Cardiac muscle cell (in vitro differentiated cells and primary cell): ENCODE results near the gene ILDR1. TPM values are rescaled to one million over a fixed set of nuclear protein-coding genes. Genes with fewer than 3 reads are reported as not detected.

Source experiments
- DNase-seq, 2 donors: peaks; one replicate each; pipeline versions ENCODE4 v3.0.0 to v3.0.0-alpha.2; 2010 to 2017; ENCODE audit warnings: low read depth in 1 of 2, low spot score in 1 of 2
- H3K27ac ChIP-seq: fragments of 200-600 bp; sonication (generic); 2 replicates; pipeline ENCODE4 v1.5.1; 2016
- H3K27me3 ChIP-seq: fragments of 200-600 bp; sonication (generic); 2 replicates; pipeline ENCODE4 v1.6.0; 2016; ENCODE audit warnings: control low read depth
- H3K36me3 ChIP-seq: fragments of 200-600 bp; sonication (generic); 2 replicates; pipeline ENCODE4 v1.5.1; 2016; ENCODE audit warnings: control low read depth
- H3K4me1 ChIP-seq: fragments of 200-600 bp; sonication (generic); 2 replicates; pipeline ENCODE4 v1.8.1; 2017; ENCODE audit warnings: low read depth, mild to moderate bottlenecking, mixed run types
- H3K4me3 ChIP-seq: fragments of 200-600 bp; sonication (generic); 2 replicates; pipeline ENCODE4 v1.5.1; 2016; ENCODE audit warnings: mild to moderate bottlenecking
- H3K9me3 ChIP-seq: fragments of 200-600 bp; sonication (generic); 2 replicates; pipeline ENCODE4 v1.5.1; 2017; ENCODE audit warnings: low read depth, mild to moderate bottlenecking, control low read depth
- polyA plus RNA-seq: library from polyadenylated mRNA; unstranded; fragments of >200 nt; fragmentation: Nextera tagmentation; extraction: Ambion mirVana; gene quantifications from 2 replicates; pipeline ENCODE4 v1.2.1, GENCODE V29; 2016
- total RNA-seq: library from RNA; depleted of rRNA; stranded (reverse); fragments of >200 nt; gene quantifications from 2 replicates; pipeline ENCODE4 v1.2.3, GENCODE V29; 2016
- TF ChIP-seq, protein P1 (sequence below): IDR thresholded peaks from 2 replicates; pipeline ENCODE4 v1.5.1; 2012; ENCODE audit warnings: low read depth, mild to moderate bottlenecking, low read length

The ILDR1 gene
- total and polyA plus RNA-seq, 2 experiments from 2014 or later, result 0.30 TPM; not detected in 1

DNA sequence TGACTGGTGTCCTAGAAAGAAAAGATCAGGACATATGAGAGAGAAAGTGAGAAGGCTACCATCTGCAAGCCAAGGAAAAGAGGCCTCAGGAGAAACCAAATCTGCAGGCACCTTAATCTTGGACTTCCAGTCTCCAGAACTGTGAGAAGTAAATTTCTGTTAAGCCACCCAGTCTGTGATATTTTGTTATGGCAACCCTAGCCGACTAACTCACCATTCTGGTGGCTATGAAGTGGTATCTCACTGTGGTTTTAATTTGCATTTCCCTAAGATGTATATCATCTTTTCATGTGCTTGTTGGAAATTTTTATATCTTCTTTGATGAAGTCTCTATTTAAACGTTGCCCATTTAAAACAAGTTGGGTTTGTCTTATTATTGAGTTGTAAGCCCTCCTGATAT, 40.6 kb downstream of the ILDR1 start:
- no peak overlapping the region for H3K4me3 ChIP-seq
- no peaks in the 10 kb centered on the region for H3K36me3 ChIP-seq
- H3K27ac ChIP-seq, result no peak overlapping the region
- H3K4me1 ChIP-seq, result no peaks in the 10 kb centered on the region
- no peaks in the 10 kb centered on the region for H3K27me3 ChIP-seq
- DNase-seq, result no peak
- TF ChIP-seq, protein P1, sequence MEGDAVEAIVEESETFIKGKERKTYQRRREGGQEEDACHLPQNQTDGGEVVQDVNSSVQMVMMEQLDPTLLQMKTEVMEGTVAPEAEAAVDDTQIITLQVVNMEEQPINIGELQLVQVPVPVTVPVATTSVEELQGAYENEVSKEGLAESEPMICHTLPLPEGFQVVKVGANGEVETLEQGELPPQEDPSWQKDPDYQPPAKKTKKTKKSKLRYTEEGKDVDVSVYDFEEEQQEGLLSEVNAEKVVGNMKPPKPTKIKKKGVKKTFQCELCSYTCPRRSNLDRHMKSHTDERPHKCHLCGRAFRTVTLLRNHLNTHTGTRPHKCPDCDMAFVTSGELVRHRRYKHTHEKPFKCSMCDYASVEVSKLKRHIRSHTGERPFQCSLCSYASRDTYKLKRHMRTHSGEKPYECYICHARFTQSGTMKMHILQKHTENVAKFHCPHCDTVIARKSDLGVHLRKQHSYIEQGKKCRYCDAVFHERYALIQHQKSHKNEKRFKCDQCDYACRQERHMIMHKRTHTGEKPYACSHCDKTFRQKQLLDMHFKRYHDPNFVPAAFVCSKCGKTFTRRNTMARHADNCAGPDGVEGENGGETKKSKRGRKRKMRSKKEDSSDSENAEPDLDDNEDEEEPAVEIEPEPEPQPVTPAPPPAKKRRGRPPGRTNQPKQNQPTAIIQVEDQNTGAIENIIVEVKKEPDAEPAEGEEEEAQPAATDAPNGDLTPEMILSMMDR, result no peak
- no peaks in the 10 kb centered on the region for H3K9me3 ChIP-seq

GRCh38 chr3:121980450-121980796, 41.6 kb downstream of the ILDR1 start:
- no peaks in the 10 kb centered on the region for H3K4me1 ChIP-seq
- TF ChIP-seq, protein P1, result no peak
- no peaks in the 10 kb centered on the region for H3K36me3 ChIP-seq

GRCh38 chr3:121979734-121980449, 42.2 kb downstream of the ILDR1 start:
- Histone ChIP-seq H3K9me3 (no peaks in the 10 kb centered on the region), H3K4me1 (no peaks in the 10 kb centered on the region), H3K4me3 (no peak overlapping the region), H3K27me3 (no peaks in the 10 kb centered on the region), H3K27ac (no peak overlapping the region), H3K36me3 (no peaks in the 10 kb centered on the region)
- peak in 1 of 2 donors; percentile 33 for DNase-seq
- TF ChIP-seq, protein P1, result no peak

More at GRCh38 chr3:121980450-121980796, 41.6 kb downstream of the ILDR1 start:
- Histone ChIP-seq H3K27me3 (no peaks in the 10 kb centered on the region), H3K9me3 (no peaks in the 10 kb centered on the region), H3K27ac (no peak overlapping the region), H3K4me3 (no peak overlapping the region)
- DNase-seq, result no peak

DNA sequence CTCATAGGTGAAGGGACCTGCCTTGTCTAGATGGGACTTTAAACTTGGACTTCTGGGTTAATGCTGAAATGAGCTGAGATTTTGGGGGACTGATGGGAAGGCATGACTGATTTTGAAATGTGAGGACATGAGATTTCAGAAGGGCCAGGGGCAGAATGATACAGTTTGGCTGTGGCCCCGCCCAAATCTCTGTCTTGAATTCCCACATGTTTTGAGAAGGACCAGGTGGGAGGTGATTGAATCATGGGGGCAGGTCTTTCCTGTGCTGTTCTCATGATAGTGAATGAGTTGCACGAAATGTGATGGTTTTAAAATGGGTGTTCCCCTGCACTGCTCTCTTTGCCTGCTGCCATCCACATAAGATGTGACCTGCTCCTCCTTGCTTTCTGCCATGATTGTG, 42.8 kb downstream of the ILDR1 start:
- TF ChIP-seq, protein P1, result no peak
- no peaks in the 10 kb centered on the region for H3K27me3 ChIP-seq

DNA sequence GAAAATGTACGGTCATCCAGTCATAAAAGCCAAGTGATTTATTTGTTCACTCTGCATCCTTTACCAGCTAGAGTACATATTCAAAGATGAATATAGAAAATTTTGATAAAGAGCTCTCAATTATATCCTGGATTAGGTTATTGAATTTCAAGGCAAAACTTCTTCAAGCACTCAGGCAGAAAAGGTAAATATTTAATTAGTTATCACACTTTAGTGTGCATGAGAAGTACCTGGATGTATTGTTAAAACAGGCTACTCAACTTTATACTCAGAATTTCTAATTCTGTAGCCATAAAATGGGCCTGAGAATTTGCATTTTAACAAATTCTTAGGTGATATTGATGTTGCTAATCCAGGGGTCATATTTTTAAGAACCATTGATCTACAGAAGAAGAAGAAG, 45.3 kb downstream of the ILDR1 start:
- H3K4me1 ChIP-seq, result no peaks in the 10 kb centered on the region
- no peak for DNase-seq
- H3K4me3 ChIP-seq, result no peak overlapping the region
- H3K36me3 ChIP-seq, result no peaks in the 10 kb centered on the region
- H3K27me3 ChIP-seq, result no peaks in the 10 kb centered on the region
- TF ChIP-seq, protein P1, result no peak
- H3K9me3 ChIP-seq, result no peaks in the 10 kb centered on the region
- H3K27ac ChIP-seq, result no peak overlapping the region

More for the DNA sequence above, 42.8 kb downstream of the ILDR1 start:
- H3K4me3 ChIP-seq, result no peak overlapping the region
- no peak overlapping the region for H3K27ac ChIP-seq
- no peaks in the 10 kb centered on the region for H3K4me1 ChIP-seq
- no peak for DNase-seq
- no peaks in the 10 kb centered on the region for H3K36me3 ChIP-seq
- H3K9me3 ChIP-seq, result no peaks in the 10 kb centered on the region
